ENCODE measurements around the gene SUV39H1. TPM values are rescaled to one million over a fixed set of nuclear protein-coding genes. Genes with fewer than 3 reads are reported as not detected.

SUV39H1 gene
- total and polyA plus RNA-seq, 2 donors from 2014 or later: 2.8 to 5.0 TPM

- H3K36me3 ChIP-seq (ENCODE audit: control insufficient read depth in 2 of 3, insufficient read depth in 3 of 3, low read length in 3 of 3): peaks cover 0 to 8% (median 6%) of the 10 kb centered on the region in 3 donors
Measured at GRCh38 chrX:48696909-48697727, 584 bp downstream of the SUV39H1 start.

GRCh38 chrX:48698306-48698705, 1.8 kb downstream of the SUV39H1 start:
- no peaks in the 10 kb centered on the region for H3K9me3 ChIP-seq (ENCODE audit: control insufficient read depth in 2 of 3, insufficient read depth in 1 of 3, low read length in 3 of 3)
- H3K4me3 ChIP-seq (ENCODE audit: low read length in 3 of 3): no peak overlapping the region
- no peak for FAIRE-seq
- no peak overlapping the region for H3K9ac ChIP-seq (ENCODE audit: low read length in 3 of 3)
- intact Hi-C loops (cut with DNase I): no loop called here
- H3K4me1 ChIP-seq (ENCODE audit: control insufficient read depth in 2 of 3, insufficient read depth in 2 of 3, low read depth in 1 of 3, low read length in 3 of 3): peaks cover 0 to 8% (median 0%) of the 10 kb centered on the region in 3 donors
- H3K27ac ChIP-seq (ENCODE audit: low read depth in 2 of 2, low read length in 2 of 2): no peak overlapping the region
- no peak for TF ChIP-seq CTCF (IDR thresholded peaks at IDR 0.05; ENCODE audit: borderline replicate concordance, extremely low read depth, insufficient read depth)
- no peak for DNase-seq
- peaks cover 0 to 8% (median 8%) of the 10 kb centered on the region in 3 donors for H3K36me3 ChIP-seq (ENCODE audit: control insufficient read depth in 2 of 3, insufficient read depth in 3 of 3, low read length in 3 of 3)
- no peaks in the 10 kb centered on the region for H3K27me3 ChIP-seq (ENCODE audit: control insufficient read depth, insufficient read depth, low read length)

More at GRCh38 chrX:48696909-48697727, 584 bp downstream of the SUV39H1 start:
- Histone ChIP-seq H3K9ac (ENCODE audit: low read length in 3 of 3) (peak overlapping the region in 1 of 3 donors; percentile 19), H3K27me3 (ENCODE audit: control insufficient read depth, insufficient read depth, low read length) (no peaks in the 10 kb centered on the region), H3K9me3 (ENCODE audit: control insufficient read depth in 2 of 3, insufficient read depth in 1 of 3, low read length in 3 of 3) (no peaks in the 10 kb centered on the region), H3K4me3 (ENCODE audit: low read length in 3 of 3) (peak overlapping the region; percentile 48 to 79 (median 50)), H3K27ac (ENCODE audit: low read depth in 2 of 2, low read length in 2 of 2) (no peak overlapping the region), H3K4me1 (ENCODE audit: control insufficient read depth in 2 of 3, insufficient read depth in 2 of 3, low read depth in 1 of 3, low read length in 3 of 3) (peaks cover 0 to 8% (median 0%) of the 10 kb centered on the region in 3 donors)
- peak; percentile 38 to 80 (median 64) for DNase-seq
- intact Hi-C loops (cut with DNase I): no loop called here
- no peak for TF ChIP-seq CTCF (IDR thresholded peaks at IDR 0.05; ENCODE audit: borderline replicate concordance, extremely low read depth, insufficient read depth)
- FAIRE-seq: no peak

- no peak for TF ChIP-seq CTCF (IDR thresholded peaks at IDR 0.05; ENCODE audit: borderline replicate concordance, extremely low read depth, insufficient read depth)
- intact Hi-C loops (cut with DNase I): no loop called here
- Histone ChIP-seq H3K9me3 (ENCODE audit: control insufficient read depth in 2 of 3, insufficient read depth in 1 of 3, low read length in 3 of 3) (no peaks in the 10 kb centered on the region), H3K4me1 (ENCODE audit: control insufficient read depth in 2 of 3, insufficient read depth in 2 of 3, low read depth in 1 of 3, low read length in 3 of 3) (peaks cover 0 to 8% (median 0%) of the 10 kb centered on the region in 3 donors), H3K27me3 (ENCODE audit: control insufficient read depth, insufficient read depth, low read length) (no peaks in the 10 kb centered on the region), H3K9ac (ENCODE audit: low read length in 3 of 3) (no peak overlapping the region), H3K4me3 (ENCODE audit: low read length in 3 of 3) (no peak overlapping the region), H3K27ac (ENCODE audit: low read depth in 2 of 2, low read length in 2 of 2) (no peak overlapping the region), H3K36me3 (ENCODE audit: control insufficient read depth in 2 of 3, insufficient read depth in 3 of 3, low read length in 3 of 3) (peaks cover 0 to 8% (median 8%) of the 10 kb centered on the region in 3 donors)
- FAIRE-seq: no peak
- no peak for DNase-seq
Measured at GRCh38 chrX:48700246-48700645, 3.7 kb downstream of the SUV39H1 start.
